ENCODE measurements around the gene METTL18. TPM values are rescaled to one million over a fixed set of nuclear protein-coding genes. Genes with fewer than 3 reads are reported as not detected.

METTL18 gene
- total RNA-seq, 1 experiment from 2014 or later, result 6.9 TPM

GRCh38 chr1:169793730-169794129 is 977 bp downstream of the METTL18 start:
- Mint-ChIP-seq H3K4me1 (ENCODE audit: low read depth, unreplicated experiment) (peaks cover 6% of the 10 kb centered on the region), H3K9me3 (ENCODE audit: unreplicated experiment) (no peaks in the 10 kb centered on the region), H3K4me3 (ENCODE audit: unreplicated experiment) (peak overlapping the region; percentile 100), H3K36me3 (ENCODE audit: insufficient read depth, unreplicated experiment) (peaks cover 8% of the 10 kb centered on the region), H3K27ac (ENCODE audit: unreplicated experiment) (peak overlapping the region; percentile 99), H3K27me3 (ENCODE audit: insufficient read depth, unreplicated experiment) (no peaks in the 10 kb centered on the region)
- no TSS peak for BruUV-seq (replicated peaks)
- H3K27me3 ChIP-seq (replicated peaks; ENCODE audit: control insufficient read depth, insufficient read depth, low read length), result no peaks in the 10 kb centered on the region
- H3K4me1 ChIP-seq, result peaks cover 6% of the 10 kb centered on the region
- H3K36me3 ChIP-seq (ENCODE audit: control insufficient read depth, insufficient read depth, low read length), result no peaks in the 10 kb centered on the region
- ChIA-PET POLR2A (no interaction called here), CTCF (no interaction called here)
- TF ChIP-seq CTCF (IDR thresholded peaks at IDR 0.05; ENCODE audit: insufficient read depth in 1 of 2, low read depth in 1 of 2, low read length in 1 of 2, severe bottlenecking in 1 of 2, unreplicated experiment in 1 of 2), result no peak
- DNase-seq, result no peak
- H3K4me3 ChIP-seq (ENCODE audit: low read depth, low read length), result peak overlapping the region; percentile 74
- H3K9me3 ChIP-seq, result no peaks in the 10 kb centered on the region
- intact Hi-C loops (cut with micrococcal nuclease; ENCODE audit: unreplicated experiment), result loop anchor here (1.0 to 2.0 kb wide), 3 partner anchors 12 to 101 kb away; no protein-coding TSS in a partner anchor

- TF ChIP-seq CTCF (IDR thresholded peaks at IDR 0.05; ENCODE audit: insufficient read depth in 1 of 2, low read depth in 1 of 2, low read length in 1 of 2, severe bottlenecking in 1 of 2, unreplicated experiment in 1 of 2), result no peak
Observed at GRCh38 chr1:169788402-169788801, 6.3 kb downstream of the METTL18 start.

GRCh38 chr1:169786974-169787373 is 7.7 kb downstream of the METTL18 start:
- BruUV-seq (replicated peaks), result no TSS peak
- Mint-ChIP-seq H3K27ac (ENCODE audit: unreplicated experiment) (no peak overlapping the region), H3K4me1 (ENCODE audit: low read depth, unreplicated experiment) (peaks cover 6% of the 10 kb centered on the region), H3K4me3 (ENCODE audit: unreplicated experiment) (no peak overlapping the region), H3K27me3 (ENCODE audit: insufficient read depth, unreplicated experiment) (no peaks in the 10 kb centered on the region), H3K36me3 (ENCODE audit: insufficient read depth, unreplicated experiment) (no peaks in the 10 kb centered on the region), H3K9me3 (ENCODE audit: unreplicated experiment) (peaks cover 10% of the 10 kb centered on the region)
- no peak for TF ChIP-seq CTCF (IDR thresholded peaks at IDR 0.05; ENCODE audit: insufficient read depth in 1 of 2, low read depth in 1 of 2, low read length in 1 of 2, severe bottlenecking in 1 of 2, unreplicated experiment in 1 of 2)
- ChIA-PET POLR2A (no interaction called here), CTCF (no interaction called here)
- H3K27me3 ChIP-seq (replicated peaks; ENCODE audit: control insufficient read depth, insufficient read depth, low read length), result no peaks in the 10 kb centered on the region
- no peak overlapping the region for H3K4me3 ChIP-seq (ENCODE audit: low read depth, low read length)
- DNase-seq, result no peak
- intact Hi-C loops (cut with micrococcal nuclease; ENCODE audit: unreplicated experiment), result no loop called here
- H3K9me3 ChIP-seq, result no peaks in the 10 kb centered on the region
- H3K4me1 ChIP-seq, result peaks cover 7% of the 10 kb centered on the region
- H3K36me3 ChIP-seq (ENCODE audit: control insufficient read depth, insufficient read depth, low read length), result no peaks in the 10 kb centered on the region

More at GRCh38 chr1:169788402-169788801, 6.3 kb downstream of the METTL18 start:
- BruUV-seq (replicated peaks), result no TSS peak
- H3K36me3 Mint-ChIP-seq (ENCODE audit: insufficient read depth, unreplicated experiment), result no peaks in the 10 kb centered on the region
- Histone ChIP-seq H3K9me3 (no peaks in the 10 kb centered on the region), H3K4me3 (ENCODE audit: low read depth, low read length) (no peak overlapping the region), H3K27me3 (replicated peaks; ENCODE audit: control insufficient read depth, insufficient read depth, low read length) (no peaks in the 10 kb centered on the region), H3K4me1 (no peaks in the 10 kb centered on the region), H3K36me3 (ENCODE audit: control insufficient read depth, insufficient read depth, low read length) (no peaks in the 10 kb centered on the region)
- no peak for DNase-seq
- no peak overlapping the region for H3K4me3 Mint-ChIP-seq (ENCODE audit: unreplicated experiment)
- H3K9me3 Mint-ChIP-seq (ENCODE audit: unreplicated experiment), result no peaks in the 10 kb centered on the region
- no peaks in the 10 kb centered on the region for H3K4me1 Mint-ChIP-seq (ENCODE audit: low read depth, unreplicated experiment)
- H3K27me3 Mint-ChIP-seq (ENCODE audit: insufficient read depth, unreplicated experiment), result no peaks in the 10 kb centered on the region
- H3K27ac Mint-ChIP-seq (ENCODE audit: unreplicated experiment), result no peak overlapping the region
- intact Hi-C loops (cut with micrococcal nuclease; ENCODE audit: unreplicated experiment), result no loop called here
- CTCF ChIA-PET, result no interaction called here
- POLR2A ChIA-PET, result interaction anchor here (0.7 kb wide), 1 partner anchor 25 kb away, joined by 3 read pairs; no protein-coding TSS in a partner anchor
